HUES6 (cell line): ENCODE data around the gene ST3GAL6.

ENCODE experiments used
- H3K27ac ChIP-seq: 2 replicates; pipeline ENCODE4 v1.7.0; 2013; ENCODE audit warnings: low read depth, mild to moderate bottlenecking, low read length, inconsistent platforms
- H3K27me3 ChIP-seq: 2 replicates; pipeline ENCODE4 v1.6.1; 2013; ENCODE audit warnings: low read length; ENCODE audit not compliant: control insufficient read depth, insufficient read depth
- H3K36me3 ChIP-seq: 2 replicates; pipeline ENCODE4 v1.6.1; 2013; ENCODE audit warnings: low read length; ENCODE audit not compliant: control insufficient read depth, insufficient read depth
- H3K4me1 ChIP-seq: 2 replicates; pipeline ENCODE4 v1.6.1; 2013; ENCODE audit warnings: low read length; ENCODE audit not compliant: control insufficient read depth, insufficient read depth
- H3K4me3 ChIP-seq: 2 replicates; pipeline ENCODE4 v1.5.1; 2013; ENCODE audit warnings: low read depth, low read length
- H3K9ac ChIP-seq: one replicate; pipeline ENCODE4 v1.6.1; 2013; ENCODE audit warnings: mild to moderate bottlenecking, low read length
- H3K9me3 ChIP-seq: 2 replicates; pipeline ENCODE4 v1.6.1; 2013; ENCODE audit warnings: low read depth, low read length; ENCODE audit not compliant: control insufficient read depth, insufficient read depth

ST3GAL6 gene

GRCh38 chr3:98730886-98731537, 32.1 kb upstream of the ST3GAL6 start:
- Histone ChIP-seq H3K27ac (no peak overlapping the region), H3K4me1 (peaks cover 41% of the 10 kb centered on the region), H3K4me3 (no peak overlapping the region), H3K9me3 (no peaks in the 10 kb centered on the region), H3K36me3 (no peaks in the 10 kb centered on the region), H3K27me3 (peaks cover 31% of the 10 kb centered on the region), H3K9ac (no peak overlapping the region)

GRCh38 chr3:98731720-98732285, 31.3 kb upstream of the ST3GAL6 start:
- Histone ChIP-seq H3K4me3 (peak overlapping the region; percentile 76), H3K36me3 (no peaks in the 10 kb centered on the region), H3K4me1 (peaks cover 39% of the 10 kb centered on the region), H3K9me3 (no peaks in the 10 kb centered on the region), H3K27ac (no peak overlapping the region), H3K27me3 (peaks cover 31% of the 10 kb centered on the region), H3K9ac (peak overlapping the region; percentile 89)

GRCh38 chr3:98732286-98733052, 30.7 kb upstream of the ST3GAL6 start:
- Histone ChIP-seq H3K36me3 (no peaks in the 10 kb centered on the region), H3K9me3 (no peaks in the 10 kb centered on the region), H3K4me1 (peaks cover 37% of the 10 kb centered on the region), H3K9ac (peak overlapping the region; percentile 89), H3K27me3 (peaks cover 31% of the 10 kb centered on the region), H3K27ac (peak overlapping the region; percentile 76; the same call in 1 of the 2 replicates), H3K4me3 (peak overlapping the region; percentile 76)

- Histone ChIP-seq H3K9me3 (no peaks in the 10 kb centered on the region), H3K27ac (peak overlapping the region; percentile 76; the same call in 1 of the 2 replicates), H3K9ac (peak overlapping the region; percentile 89), H3K4me1 (peaks cover 35% of the 10 kb centered on the region), H3K4me3 (peak overlapping the region; percentile 76), H3K36me3 (no peaks in the 10 kb centered on the region), H3K27me3 (peaks cover 31% of the 10 kb centered on the region)
Measured at GRCh38 chr3:98733053-98733811, 29.9 kb upstream of the ST3GAL6 start.

GRCh38 chr3:98733812-98734281, 29.3 kb upstream of the ST3GAL6 start:
- Histone ChIP-seq H3K36me3 (no peaks in the 10 kb centered on the region), H3K4me3 (peak overlapping the region; percentile 76), H3K9ac (peak overlapping the region; percentile 89), H3K9me3 (no peaks in the 10 kb centered on the region), H3K27ac (no peak overlapping the region), H3K27me3 (peaks cover 31% of the 10 kb centered on the region), H3K4me1 (peaks cover 35% of the 10 kb centered on the region)

GRCh38 chr3:98734306-98734705, 28.8 kb upstream of the ST3GAL6 start:
- no peaks in the 10 kb centered on the region for H3K9me3 ChIP-seq
- peaks cover 31% of the 10 kb centered on the region for H3K27me3 ChIP-seq
- peak overlapping the region; percentile 76 for H3K4me3 ChIP-seq
- H3K4me1 ChIP-seq: peaks cover 35% of the 10 kb centered on the region
- H3K36me3 ChIP-seq: no peaks in the 10 kb centered on the region
- peak overlapping the region; percentile 89 for H3K9ac ChIP-seq
- no peak overlapping the region for H3K27ac ChIP-seq

- H3K9ac ChIP-seq: no peak overlapping the region
- H3K4me3 ChIP-seq: peak overlapping the region; percentile 76; the same call in 1 of the 2 replicates
- peaks cover 35% of the 10 kb centered on the region for H3K4me1 ChIP-seq
- H3K36me3 ChIP-seq: no peaks in the 10 kb centered on the region
- H3K27ac ChIP-seq: no peak overlapping the region
- H3K9me3 ChIP-seq: no peaks in the 10 kb centered on the region
- H3K27me3 ChIP-seq: peaks cover 31% of the 10 kb centered on the region
Measured at GRCh38 chr3:98734735-98735134, 28.4 kb upstream of the ST3GAL6 start.

- H3K9me3 ChIP-seq: no peaks in the 10 kb centered on the region
Measured at GRCh38 chr3:98735296-98735695, 27.8 kb upstream of the ST3GAL6 start.

GRCh38 chr3:98735761-98736269, 27.3 kb upstream of the ST3GAL6 start:
- no peak overlapping the region for H3K27ac ChIP-seq
- H3K36me3 ChIP-seq: no peaks in the 10 kb centered on the region
- H3K4me3 ChIP-seq: no peak overlapping the region
- no peaks in the 10 kb centered on the region for H3K9me3 ChIP-seq
- H3K9ac ChIP-seq: no peak overlapping the region
- peaks cover 32% of the 10 kb centered on the region for H3K4me1 ChIP-seq
- peaks cover 31% of the 10 kb centered on the region for H3K27me3 ChIP-seq

More at GRCh38 chr3:98735296-98735695, 27.8 kb upstream of the ST3GAL6 start:
- Histone ChIP-seq H3K4me3 (no peak overlapping the region), H3K9ac (no peak overlapping the region), H3K4me1 (peaks cover 35% of the 10 kb centered on the region), H3K27me3 (peaks cover 31% of the 10 kb centered on the region), H3K27ac (no peak overlapping the region), H3K36me3 (no peaks in the 10 kb centered on the region)

GRCh38 chr3:98737301-98737700, 25.8 kb upstream of the ST3GAL6 start:
- Histone ChIP-seq H3K27me3 (peaks cover 24% of the 10 kb centered on the region), H3K9ac (no peak overlapping the region), H3K27ac (no peak overlapping the region), H3K36me3 (no peaks in the 10 kb centered on the region), H3K4me1 (peaks cover 27% of the 10 kb centered on the region), H3K4me3 (no peak overlapping the region), H3K9me3 (no peaks in the 10 kb centered on the region)
